IMR-90 (cell line): ENCODE results near the gene ENPP7. TPM values are rescaled to one million over a fixed set of nuclear protein-coding genes. Genes with fewer than 3 reads are reported as not detected.

Source experiments
- ATAC-seq: fragments of 200-7000 bp; cut with Tn5 transposase; 2 replicates; pipeline ENCODE4 v1.9.1; 2020; ENCODE audit warnings: low read depth, mild to moderate bottlenecking, moderate library complexity
- BruUV-seq: library from RNA; stranded (reverse); fragments of 400-500 nt; replicated peaks from 2 replicates; lab custom pipeline; 2021; lab: Mats Ljungman, UMichigan
- CTCF ChIA-PET: fragments of 300-600 bp; formaldehyde crosslinking; extraction: SDS; loops from one replicate; lab custom pipeline; 2021; ENCODE audit warnings: antibody characterized with exemption; lab: Yijun Ruan, JAX
- POLR2A ChIA-PET: fragments of 300-600 bp; sonication (Branson Sonifier 250); formaldehyde crosslinking; loops from one replicate; lab custom pipeline; 2022; ENCODE audit warnings: antibody characterized with exemption; ENCODE audit not compliant: unreplicated experiment; lab: Charles Lee
- DNase-seq: peaks from one replicate; pipeline ENCODE4 v3.0.0; 2013
- H2AFZ ChIP-seq: replicated peaks from 2 replicates; pipeline ENCODE3; 2013; ENCODE audit warnings: low read length, mild to moderate bottlenecking; ENCODE audit not compliant: poor library complexity
- H2AK5ac ChIP-seq: 2 replicates; pipeline ENCODE4 v1.6.1; 2013; ENCODE audit warnings: low read depth, low read length, inconsistent platforms
- H2AK9ac ChIP-seq: replicated peaks from 2 replicates; pipeline ENCODE3; 2013; ENCODE audit warnings: mild to moderate bottlenecking, low read depth, low read length, moderate library complexity; ENCODE audit not compliant: poor library complexity
- H2BK120ac ChIP-seq: 2 replicates; pipeline ENCODE4 v1.6.1; 2013; ENCODE audit warnings: low read depth, low read length, inconsistent platforms
- H2BK15ac ChIP-seq: 3 replicates; pipeline ENCODE4 v1.6.1; 2013; ENCODE audit warnings: low read depth, low read length, inconsistent platforms
- H2BK20ac ChIP-seq: 2 replicates; pipeline ENCODE4 v1.6.1; 2013; ENCODE audit warnings: low read depth, mild to moderate bottlenecking, inconsistent platforms, low read length, moderate library complexity
- H2BK5ac ChIP-seq: 2 replicates; pipeline ENCODE4 v1.6.1; 2013; ENCODE audit warnings: mild to moderate bottlenecking, low read depth, low read length, inconsistent platforms; ENCODE audit not compliant: poor library complexity, severe bottlenecking
- H3K14ac ChIP-seq: replicated peaks from 2 replicates; pipeline ENCODE4 v1.6.1; 2013; ENCODE audit warnings: low read depth, low read length, inconsistent platforms
- H3K18ac ChIP-seq: 2 replicates; pipeline ENCODE4 v1.6.1; 2013; ENCODE audit warnings: low read depth, low read length, control low read depth
- H3K23ac ChIP-seq: 2 replicates; pipeline ENCODE4 v1.6.1; 2013; ENCODE audit warnings: low read depth, low read length, inconsistent platforms
- H3K27ac ChIP-seq: 2 replicates; pipeline ENCODE4 v1.5.1; 2013; ENCODE audit warnings: mild to moderate bottlenecking, control low read depth, low read length; ENCODE audit not compliant: insufficient read depth
- H3K27me3 ChIP-seq: 2 replicates; pipeline ENCODE4 v1.6.1; 2013; ENCODE audit warnings: low read length; ENCODE audit not compliant: control insufficient read depth, insufficient read depth
- H3K36me3 ChIP-seq: 2 replicates; pipeline ENCODE4 v1.6.1; 2013; ENCODE audit warnings: low read length, mixed read lengths; ENCODE audit not compliant: control insufficient read depth, insufficient read depth
- H3K4ac ChIP-seq: 2 replicates; pipeline ENCODE4 v1.6.1; 2013; ENCODE audit warnings: low read depth, low read length, inconsistent platforms
- H3K4me1 ChIP-seq: 2 replicates; pipeline ENCODE4 v1.6.1; 2013; ENCODE audit warnings: low read length, mixed read lengths; ENCODE audit not compliant: control insufficient read depth, insufficient read depth
- H3K4me2 ChIP-seq: 2 replicates; pipeline ENCODE4 v1.6.1; 2013; ENCODE audit warnings: low read depth, mild to moderate bottlenecking, control low read depth, low read length, moderate library complexity
- H3K4me3 ChIP-seq: 2 replicates; pipeline ENCODE4 v1.5.1; 2013; ENCODE audit warnings: low read depth, mild to moderate bottlenecking, control low read depth, low read length, moderate library complexity; ENCODE audit not compliant: insufficient read depth
- H3K56ac ChIP-seq: 2 replicates; pipeline ENCODE4 v1.6.1; 2013; ENCODE audit warnings: low read length, inconsistent platforms; ENCODE audit not compliant: insufficient read depth; ENCODE audit errors: extremely low read depth
- H3K79me1 ChIP-seq, 2 experiments: 2 replicates each; pipeline ENCODE4 v1.6.1; 2013; ENCODE audit warnings: low read length in 2 of 2, inconsistent platforms in 1 of 2, low read depth in 1 of 2
- H3K9ac ChIP-seq: 2 replicates; pipeline ENCODE4 v1.6.1; 2013; ENCODE audit warnings: low read depth, low read length, control low read depth
- H3K9me1 ChIP-seq: 2 replicates; pipeline ENCODE4 v1.6.1; 2013; ENCODE audit warnings: low read length, inconsistent platforms; ENCODE audit not compliant: insufficient read depth
- H3K9me3 ChIP-seq: 2 replicates; pipeline ENCODE4 v1.6.1; 2013; ENCODE audit warnings: low read length; ENCODE audit not compliant: control insufficient read depth, insufficient read depth
- H4K20me1 ChIP-seq: 2 replicates; pipeline ENCODE4 v1.6.1; 2013; ENCODE audit warnings: low read length, inconsistent platforms; ENCODE audit not compliant: insufficient read depth
- H4K5ac ChIP-seq: 2 replicates; pipeline ENCODE4 v1.6.1; 2013; ENCODE audit warnings: mild to moderate bottlenecking, low read depth, low read length, control low read depth
- H4K8ac ChIP-seq, 2 experiments: 2 replicates each; pipeline ENCODE4 v1.6.1; 2013; ENCODE audit warnings: low read depth in 2 of 2, low read length in 2 of 2, control low read depth in 1 of 2, inconsistent platforms in 1 of 2
- H4K91ac ChIP-seq: 2 replicates; pipeline ENCODE4 v1.6.1; 2013; ENCODE audit warnings: low read depth, low read length, inconsistent platforms; ENCODE audit not compliant: insufficient read depth
- CEBPB ChIP-seq: IDR thresholded peaks from 2 replicates; pipeline ENCODE4 v1.6.1; 2012; ENCODE audit warnings: low read depth, low read length, improper control_type of control experiment
- CHD1 ChIP-seq: IDR thresholded peaks from 2 replicates; pipeline ENCODE4 v1.6.1; 2012; ENCODE audit warnings: low read depth, low read length, improper control_type of control experiment
- FOS ChIP-seq: fragments of 150-350 bp; IDR thresholded peaks from 2 replicates; pipeline ENCODE4 v1.6.1; 2016; ENCODE audit warnings: low read depth, low read length
- MAZ ChIP-seq: IDR thresholded peaks from 2 replicates; pipeline ENCODE4 v1.6.1; 2012; ENCODE audit warnings: low read depth, mild to moderate bottlenecking, low read length, improper control_type of control experiment, moderate library complexity, borderline replicate concordance
- MXI1 ChIP-seq: IDR thresholded peaks from 2 replicates; pipeline ENCODE4 v1.6.1; 2012; ENCODE audit warnings: low read depth, mild to moderate bottlenecking, low read length, moderate library complexity, borderline replicate concordance
- NFE2L2 ChIP-seq: fragments of 150-350 bp; IDR thresholded peaks from 2 replicates; pipeline ENCODE4 v1.6.1; 2016; ENCODE audit warnings: low read depth, mild to moderate bottlenecking, low read length
- RAD21 ChIP-seq: IDR thresholded peaks from 2 replicates; pipeline ENCODE4 v1.6.1; 2012; ENCODE audit warnings: low read length, improper control_type of control experiment
- SMC3 ChIP-seq: fragments of 150-350 bp; IDR thresholded peaks from 2 replicates; pipeline ENCODE4 v1.6.1; 2016; ENCODE audit warnings: low read depth, mild to moderate bottlenecking, antibody characterized with exemption, low read length, moderate library complexity
- WGBS, 2 experiments: methylation state at CpG; one replicate each; pipeline versions ENCODE4 v1.1.5 to v1.1.7; 2013; ENCODE audit warnings: missing lambda C conversion rate in 2 of 2; ENCODE audit not compliant: insufficient read length in 1 of 2; ENCODE audit errors: extremely low coverage in 2 of 2; 5-methylcytosine and 5-hydroxymethylcytosine counted together
- dilution Hi-C: fragments of 300-500 bp; cut with HindIII; formaldehyde crosslinking; loops from one replicate; pipeline ENCODE4 v1.14.3; 2018; ENCODE audit warnings: low sequenced_read_pairs; ENCODE audit not compliant: unreplicated experiment
- in situ Hi-C: fragments of 300-500 bp; cut with MboI; formaldehyde crosslinking; loops from 3 replicates; pipeline ENCODE4 v1.14.3; 2019; ENCODE audit warnings: low sequenced_read_pairs, inconsistent platforms, mixed read lengths
- intact Hi-C: fragments of 100-400 bp; cut with micrococcal nuclease; formaldehyde crosslinking; loops from 2 replicates; pipeline ENCODE4 v1.10.0; 2022
- polyA plus RNA-seq, 3 experiments: library from polyadenylated mRNA; depleted of rRNA; stranded (reverse); fragments of >200 nt; gene quantifications; 2 replicates each; pipeline ENCODE4 v1.2.3, GENCODE V29; 2012; ENCODE audit warnings: low replicate concordance in 1 of 3
- total RNA-seq: library from RNA; depleted of rRNA; stranded (reverse); fragments of >200 nt; gene quantifications from 2 replicates; pipeline ENCODE4 v1.2.3, GENCODE V29; 2012
- TF ChIP-seq, protein P1 (sequence below): fragments of 150-350 bp; IDR thresholded peaks from 2 replicates; pipeline ENCODE4 v1.6.1; 2017; ENCODE audit warnings: mild to moderate bottlenecking, antibody characterized with exemption, low read length, low read depth
- TF ChIP-seq, protein P2 (sequence below): fragments of 150-350 bp; IDR thresholded peaks from 2 replicates; pipeline ENCODE4 v1.6.1; 2016; ENCODE audit warnings: low read depth, mild to moderate bottlenecking, low read length, moderate library complexity, borderline replicate concordance
- TF ChIP-seq, protein P3 (sequence below): conservative IDR thresholded peaks from 2 replicates; pipeline ENCODE4 v1.5.1; 2012; ENCODE audit warnings: mild to moderate bottlenecking, low read depth, low read length, improper control_type of control experiment

The ENPP7 gene
- total and polyA plus RNA-seq, 2 of the 4 experiments (the other 2 are of a cell fraction) = not detected

DNA sequence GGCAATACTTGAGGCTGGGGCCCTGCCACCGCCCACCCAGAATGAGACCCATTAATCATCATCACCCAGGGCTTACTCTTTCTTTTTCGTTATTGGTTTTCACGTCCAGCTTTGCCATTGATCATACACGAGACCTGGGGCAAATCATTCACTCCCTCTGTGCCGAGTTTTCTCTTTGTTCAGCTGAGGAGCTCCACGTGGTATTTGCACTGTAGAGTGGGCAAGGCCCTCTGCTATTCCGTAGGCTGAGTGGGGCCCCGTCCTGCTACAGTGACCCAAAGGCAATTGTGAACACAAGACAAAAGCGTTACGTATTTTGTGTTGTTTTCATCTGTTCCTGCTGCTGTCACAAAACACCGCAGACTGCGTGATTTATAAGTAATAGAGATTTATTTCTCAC, 23.6 kb downstream of the ENPP7 start:
- ATAC-seq = no peak
- H3K4me2 ChIP-seq = no peak overlapping the region

More for the DNA sequence above, 23.6 kb downstream of the ENPP7 start:
- ChIA-PET CTCF (no interaction called here), POLR2A (no interaction called here)
- Histone ChIP-seq H3K4me3 (no peak overlapping the region), H3K79me1 (no peaks in the 10 kb centered on the region), H3K56ac (no peak overlapping the region), H3K27ac (no peak overlapping the region), H3K4me1 (no peaks in the 10 kb centered on the region), H3K14ac (no peak overlapping the region), H2AK5ac (no peak overlapping the region), H2AK9ac (no peak overlapping the region), H3K27me3 (peaks cover 35% of the 10 kb centered on the region), H2BK20ac (no peak overlapping the region), H2BK15ac (no peak overlapping the region), H4K20me1 (no peaks in the 10 kb centered on the region), H3K9me1 (no peaks in the 10 kb centered on the region), H3K4ac (no peak overlapping the region), H2BK5ac (no peak overlapping the region), H3K36me3 (no peaks in the 10 kb centered on the region), H3K18ac (no peak overlapping the region), H3K9me3 (no peaks in the 10 kb centered on the region), H2BK120ac (no peak overlapping the region), H3K9ac (no peak overlapping the region), H4K5ac (no peak overlapping the region), H4K91ac (no peak overlapping the region), H4K8ac (no peak overlapping the region), H2AFZ (no peak overlapping the region), H3K23ac (no peak overlapping the region)
- intact Hi-C loops (no loop called here), in situ Hi-C loops (loop anchor here (10.0 kb wide), 1 partner anchor 160 kb away; no protein-coding TSS in a partner anchor), dilution Hi-C loops (no loop called here)
- no peak for DNase-seq
- no peak for TF ChIP-seq MAZ
- no peak for TF ChIP-seq NFE2L2
- no peak for TF ChIP-seq CEBPB
- TF ChIP-seq, protein P1, sequence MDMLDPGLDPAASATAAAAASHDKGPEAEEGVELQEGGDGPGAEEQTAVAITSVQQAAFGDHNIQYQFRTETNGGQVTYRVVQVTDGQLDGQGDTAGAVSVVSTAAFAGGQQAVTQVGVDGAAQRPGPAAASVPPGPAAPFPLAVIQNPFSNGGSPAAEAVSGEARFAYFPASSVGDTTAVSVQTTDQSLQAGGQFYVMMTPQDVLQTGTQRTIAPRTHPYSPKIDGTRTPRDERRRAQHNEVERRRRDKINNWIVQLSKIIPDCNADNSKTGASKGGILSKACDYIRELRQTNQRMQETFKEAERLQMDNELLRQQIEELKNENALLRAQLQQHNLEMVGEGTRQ = no peak
- no peak for TF ChIP-seq MXI1
- TF ChIP-seq SMC3 = no peak
- no peak for TF ChIP-seq RAD21
- TF ChIP-seq, protein P2, sequence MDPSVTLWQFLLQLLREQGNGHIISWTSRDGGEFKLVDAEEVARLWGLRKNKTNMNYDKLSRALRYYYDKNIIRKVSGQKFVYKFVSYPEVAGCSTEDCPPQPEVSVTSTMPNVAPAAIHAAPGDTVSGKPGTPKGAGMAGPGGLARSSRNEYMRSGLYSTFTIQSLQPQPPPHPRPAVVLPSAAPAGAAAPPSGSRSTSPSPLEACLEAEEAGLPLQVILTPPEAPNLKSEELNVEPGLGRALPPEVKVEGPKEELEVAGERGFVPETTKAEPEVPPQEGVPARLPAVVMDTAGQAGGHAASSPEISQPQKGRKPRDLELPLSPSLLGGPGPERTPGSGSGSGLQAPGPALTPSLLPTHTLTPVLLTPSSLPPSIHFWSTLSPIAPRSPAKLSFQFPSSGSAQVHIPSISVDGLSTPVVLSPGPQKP = no peak
- no peak for TF ChIP-seq FOS
- no peak for TF ChIP-seq CHD1
- TF ChIP-seq, protein P3, sequence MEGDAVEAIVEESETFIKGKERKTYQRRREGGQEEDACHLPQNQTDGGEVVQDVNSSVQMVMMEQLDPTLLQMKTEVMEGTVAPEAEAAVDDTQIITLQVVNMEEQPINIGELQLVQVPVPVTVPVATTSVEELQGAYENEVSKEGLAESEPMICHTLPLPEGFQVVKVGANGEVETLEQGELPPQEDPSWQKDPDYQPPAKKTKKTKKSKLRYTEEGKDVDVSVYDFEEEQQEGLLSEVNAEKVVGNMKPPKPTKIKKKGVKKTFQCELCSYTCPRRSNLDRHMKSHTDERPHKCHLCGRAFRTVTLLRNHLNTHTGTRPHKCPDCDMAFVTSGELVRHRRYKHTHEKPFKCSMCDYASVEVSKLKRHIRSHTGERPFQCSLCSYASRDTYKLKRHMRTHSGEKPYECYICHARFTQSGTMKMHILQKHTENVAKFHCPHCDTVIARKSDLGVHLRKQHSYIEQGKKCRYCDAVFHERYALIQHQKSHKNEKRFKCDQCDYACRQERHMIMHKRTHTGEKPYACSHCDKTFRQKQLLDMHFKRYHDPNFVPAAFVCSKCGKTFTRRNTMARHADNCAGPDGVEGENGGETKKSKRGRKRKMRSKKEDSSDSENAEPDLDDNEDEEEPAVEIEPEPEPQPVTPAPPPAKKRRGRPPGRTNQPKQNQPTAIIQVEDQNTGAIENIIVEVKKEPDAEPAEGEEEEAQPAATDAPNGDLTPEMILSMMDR = no peak
- 60% methylated on average over 2 of the region's 12 CpGs; no CpG with 5 or more reads in 1 of the 2 experiments for WGBS, 2 experiments
- BruUV-seq = no TSS peak
